PC-3 (cell line): ENCODE data around the gene PGA3.
"Not testable (repeated sequence)": the region's sequence is repeated elsewhere in the genome, so short reads cannot be mapped to it uniquely, and the experiment has no call there.

Experiments used
- CTCF ChIP-seq: fragments of 300-600 bp; sonication (generic); conservative IDR thresholded peaks from 2 replicates; pipeline ENCODE4 v1.5.1; 2017; ENCODE audit warnings: antibody characterized with exemption, low read depth, mild to moderate bottlenecking, low read length
- EZH2 ChIP-seq: fragments of 300-600 bp; sonication (generic); IDR thresholded peaks from one replicate; pipeline ENCODE4 v1.6.1; 2017; ENCODE audit warnings: antibody characterized with exemption, mild to moderate bottlenecking, low read length; ENCODE audit not compliant: unreplicated experiment
- EZH2phosphoT487 ChIP-seq: fragments of 300-600 bp; sonication (generic); IDR thresholded peaks from 2 replicates; pipeline ENCODE4 v1.6.1; 2018; ENCODE audit warnings: mild to moderate bottlenecking, antibody characterized with exemption, low read length, borderline replicate concordance

GRCh38 chr11:61222047-61222446 is 18.7 kb downstream of the PGA3 start, which contains the start of gene PGA4:
- TF ChIP-seq EZH2, CTCF, EZH2phosphoT487: not testable (repeated sequence)
